GM19455 (cell line): ENCODE results near the gene UBE2E2.

Experiments used
- ATAC-seq: cut with Tn5 transposase; IDR thresholded peaks from one replicate; pipeline ENCODE4 v1.9.1; 2021; ENCODE audit not compliant: unreplicated experiment

The UBE2E2 gene

DNA sequence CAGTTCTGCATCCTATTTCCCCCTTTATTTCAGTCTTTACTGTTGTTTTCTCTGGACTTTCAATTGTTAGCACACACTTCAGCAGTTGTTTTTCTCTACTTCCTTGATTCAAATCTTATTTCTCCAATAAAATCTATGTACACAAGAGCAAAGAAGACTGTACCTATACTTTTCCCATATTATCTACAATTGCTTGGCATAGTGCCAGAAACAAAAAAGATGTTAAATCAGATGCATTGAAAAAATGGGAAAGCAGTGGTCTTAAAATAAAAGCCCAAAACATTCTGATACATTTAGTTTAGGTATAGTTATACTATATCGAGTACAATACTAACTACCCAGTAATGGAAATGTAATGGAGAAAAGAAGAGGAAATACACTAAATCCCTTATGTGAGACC, 265.1 kb downstream of the UBE2E2 start:
- no peak for ATAC-seq

DNA sequence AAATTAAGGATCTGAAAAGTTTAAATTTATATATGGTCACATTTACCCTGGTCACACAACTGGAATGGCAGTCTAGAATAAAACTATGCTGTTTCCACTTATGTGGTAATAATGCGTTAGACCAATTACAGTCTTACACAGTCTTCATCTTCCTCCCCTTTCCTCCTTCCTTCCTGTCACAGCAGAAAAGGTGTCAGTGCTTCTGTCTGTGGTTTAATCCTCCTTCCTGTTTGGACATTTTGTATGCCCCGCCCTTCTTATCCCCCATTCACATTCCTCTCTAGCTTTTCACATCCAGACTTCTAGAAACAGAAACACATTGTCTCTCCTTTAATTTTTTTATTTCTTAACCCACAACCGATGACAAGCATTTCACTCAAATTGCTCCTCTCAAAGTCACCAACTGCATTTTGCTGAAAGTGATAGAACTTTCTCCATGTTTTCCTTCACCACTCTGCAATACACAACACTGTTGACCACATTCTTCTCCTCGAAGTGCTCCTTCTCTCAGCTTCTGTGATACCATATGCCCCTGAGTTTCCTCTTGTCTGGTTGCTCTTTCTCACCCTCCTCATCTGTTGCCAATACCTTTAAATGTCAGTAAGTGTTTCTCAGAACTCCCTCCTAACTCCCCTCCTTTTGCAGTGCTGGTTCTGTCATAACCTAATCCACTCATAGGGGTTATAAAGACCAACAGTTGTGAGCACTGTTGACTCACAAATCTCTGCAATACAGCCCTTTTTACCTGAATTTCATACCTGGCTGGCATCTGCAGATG, 271.6 kb downstream of the UBE2E2 start:
- no peak for ATAC-seq

DNA sequence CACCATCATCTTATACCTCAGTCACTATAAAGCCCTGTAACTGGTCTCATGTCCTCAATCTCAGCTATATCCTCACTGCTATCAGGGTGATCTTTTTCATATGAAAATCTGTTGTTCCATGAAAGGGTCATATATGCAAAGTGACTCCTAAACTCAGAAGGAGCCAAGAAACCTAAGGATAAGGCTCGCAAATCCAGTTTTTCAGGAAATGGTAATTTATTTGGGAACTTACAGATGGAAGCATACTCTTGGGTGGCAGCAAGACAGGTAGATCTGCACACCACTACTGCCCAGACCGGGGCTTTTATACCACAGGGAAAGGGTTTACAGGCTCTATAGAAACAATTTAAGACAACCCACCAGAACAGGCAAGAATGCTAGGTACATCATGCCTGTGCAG, 272.3 kb downstream of the UBE2E2 start:
- no peak for ATAC-seq

DNA sequence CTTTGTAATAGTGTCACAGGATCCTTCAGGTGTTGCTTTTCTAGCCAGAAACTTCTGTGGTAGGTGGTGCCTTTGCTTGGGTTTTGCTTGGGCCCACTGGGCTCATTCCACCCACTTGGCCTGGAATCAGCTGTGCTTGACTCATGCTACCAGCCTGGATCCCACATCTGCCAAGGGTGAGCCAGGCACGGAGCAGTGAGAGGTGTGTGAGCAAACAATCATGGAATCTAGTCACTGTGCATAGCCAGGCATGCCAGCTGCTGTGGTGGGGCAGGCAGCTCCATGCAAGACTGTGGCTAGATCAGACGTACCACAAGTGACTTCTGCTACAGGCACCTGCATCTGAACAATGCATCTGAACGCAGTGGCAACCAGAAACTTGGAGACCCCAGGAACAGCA, 275.9 kb downstream of the UBE2E2 start:
- no peak for ATAC-seq

DNA sequence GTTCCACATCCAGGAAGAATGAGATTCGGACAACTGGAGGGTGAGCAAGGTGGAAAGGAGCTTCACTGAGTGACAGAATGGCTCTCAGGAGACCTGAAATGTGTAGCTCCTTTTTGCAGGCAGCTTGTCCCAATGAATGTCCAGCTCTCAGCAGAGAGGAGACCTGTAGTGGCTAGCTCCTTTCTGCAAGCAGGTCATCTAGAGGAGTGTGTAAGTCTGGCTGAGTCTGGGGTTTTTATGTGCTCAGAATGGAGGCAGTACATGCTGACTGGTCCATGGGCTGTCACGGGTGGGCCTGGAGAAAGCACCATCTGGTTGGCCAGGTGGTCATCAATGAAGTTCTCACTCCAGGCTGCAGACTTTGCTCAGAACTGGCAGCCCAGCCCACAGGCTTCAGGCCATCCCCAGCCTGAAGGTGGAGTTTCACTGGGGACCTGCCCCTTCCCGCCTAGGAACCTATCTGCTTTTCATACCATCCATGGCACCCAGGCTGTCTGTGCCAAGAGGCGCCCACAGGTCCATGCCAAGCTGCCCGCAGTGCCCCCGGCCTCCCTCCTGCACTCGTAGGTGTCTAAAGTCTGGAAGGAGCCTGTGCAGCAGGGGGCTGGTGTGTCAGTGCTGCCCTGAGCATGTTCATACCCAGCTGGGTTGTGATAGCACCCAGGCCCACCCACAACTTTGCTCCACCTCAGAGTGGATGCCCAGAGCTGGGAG, 276.6 kb downstream of the UBE2E2 start:
- no peak for ATAC-seq

DNA sequence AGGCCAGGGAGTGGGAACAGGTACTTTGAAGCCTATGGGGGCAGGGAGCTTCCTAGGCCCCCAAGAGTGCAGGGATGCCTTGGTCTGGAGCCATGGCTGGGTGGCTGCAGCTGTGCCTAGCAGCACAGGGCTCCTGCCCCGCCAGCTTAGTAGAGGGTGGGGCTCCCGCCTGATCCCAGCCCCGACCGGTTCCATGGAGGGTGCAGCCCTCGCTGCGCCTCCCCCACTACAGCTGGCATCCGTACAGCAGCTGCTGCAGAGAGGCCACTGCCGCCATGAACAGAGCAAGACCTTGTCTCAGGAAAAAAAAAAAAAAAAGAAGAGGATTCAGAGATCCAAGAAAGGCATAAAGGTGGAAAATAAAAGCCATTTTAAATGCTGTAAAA, 277.2 kb downstream of the UBE2E2 start:
- ATAC-seq = no peak

DNA sequence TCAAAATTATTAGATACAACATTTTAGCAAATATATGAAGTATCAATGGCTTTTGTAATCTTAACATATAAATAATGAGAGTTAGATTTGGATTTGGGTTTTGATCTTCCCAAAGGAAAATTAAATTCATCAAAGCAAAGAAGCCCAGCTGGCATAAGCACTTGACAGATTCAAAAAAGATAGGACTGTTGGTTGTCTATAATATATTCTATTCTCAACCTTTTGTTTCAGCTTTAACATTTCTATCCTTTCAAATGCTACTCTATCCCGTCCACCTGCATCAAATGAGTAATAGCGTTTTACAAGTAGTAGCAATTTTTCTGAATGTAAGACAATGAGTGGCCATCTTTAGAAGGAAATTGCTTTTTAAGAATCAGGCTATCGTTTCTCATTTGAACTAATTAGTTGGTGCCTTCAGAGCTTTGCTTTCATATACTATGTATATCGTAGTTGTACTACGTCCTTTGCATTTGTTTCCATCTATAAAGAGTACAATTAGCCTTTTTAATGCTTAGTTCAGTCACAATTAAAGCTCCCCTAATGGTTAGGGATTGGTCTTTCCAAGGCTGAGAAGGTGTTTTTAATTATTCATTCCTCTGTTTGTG, 278.0 kb downstream of the UBE2E2 start:
- no peak for ATAC-seq

DNA sequence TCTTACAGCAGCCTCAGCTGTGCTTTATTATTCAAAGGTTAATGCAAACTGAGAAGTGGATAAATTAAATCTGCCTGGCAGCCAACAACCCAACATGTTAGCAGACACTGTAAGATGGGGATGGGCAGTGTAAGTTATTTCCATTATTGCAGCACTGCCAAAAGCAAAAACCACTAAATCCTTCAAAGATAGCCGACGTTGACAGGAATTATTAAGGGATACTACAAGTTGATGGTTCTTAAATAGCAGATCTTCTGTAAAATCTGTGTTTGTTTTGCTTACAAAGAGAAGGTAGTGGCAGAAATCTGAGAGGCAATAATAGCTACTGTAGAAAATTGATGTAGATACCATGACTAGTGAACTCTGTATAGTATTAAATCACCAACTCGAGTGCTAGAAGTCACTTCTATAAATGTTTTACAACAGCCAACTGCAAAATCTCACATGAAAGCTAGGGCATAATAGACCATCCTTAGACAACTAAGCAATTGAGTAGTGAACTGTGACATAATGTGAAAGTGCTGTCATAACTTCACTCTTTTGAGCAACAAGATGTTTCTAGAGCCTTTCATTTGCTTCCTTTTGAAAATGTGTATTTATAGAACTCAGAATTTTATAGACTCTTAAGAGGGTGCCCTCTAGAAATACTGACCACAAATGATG, 278.6 kb downstream of the UBE2E2 start:
- no peak for ATAC-seq

DNA sequence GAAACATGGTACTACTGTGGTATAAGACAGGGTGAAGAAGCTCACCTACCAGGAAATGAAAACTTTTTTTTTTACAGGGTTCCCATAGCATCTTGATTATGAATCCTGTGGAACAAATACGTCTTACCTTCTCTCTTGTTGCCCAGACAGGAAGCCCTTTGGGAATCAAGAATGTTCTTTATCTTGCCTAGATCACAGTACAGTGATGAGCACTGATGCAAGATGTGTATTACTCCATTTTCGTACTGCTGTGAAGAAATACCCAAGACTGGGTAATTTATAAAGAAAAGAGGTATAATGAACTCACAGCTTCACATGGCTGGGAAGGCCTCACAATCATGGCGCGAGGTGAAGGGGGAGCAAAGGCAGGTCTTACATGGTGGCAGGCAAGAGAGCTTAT, 281.3 kb downstream of the UBE2E2 start:
- no peak for ATAC-seq

DNA sequence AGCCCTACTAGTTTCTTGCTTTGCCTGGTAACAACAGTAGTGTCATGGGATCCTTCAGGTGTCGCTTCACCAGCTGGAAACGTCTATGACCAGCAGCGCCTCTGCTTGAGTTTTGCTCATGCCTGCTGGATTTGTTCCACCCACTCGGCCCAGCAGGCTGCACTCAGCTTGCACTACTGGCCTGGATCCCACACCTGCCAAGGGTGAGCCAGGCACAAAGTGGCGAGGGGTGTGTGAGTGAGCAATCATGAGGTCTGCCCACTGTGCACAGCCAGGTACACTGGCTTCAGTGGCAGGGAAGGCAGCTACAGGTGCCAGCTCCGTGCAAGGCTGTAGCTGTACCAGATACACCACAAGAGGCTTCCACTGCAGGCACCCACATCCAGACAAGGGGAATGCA, 282.8 kb downstream of the UBE2E2 start:
- no peak for ATAC-seq

DNA sequence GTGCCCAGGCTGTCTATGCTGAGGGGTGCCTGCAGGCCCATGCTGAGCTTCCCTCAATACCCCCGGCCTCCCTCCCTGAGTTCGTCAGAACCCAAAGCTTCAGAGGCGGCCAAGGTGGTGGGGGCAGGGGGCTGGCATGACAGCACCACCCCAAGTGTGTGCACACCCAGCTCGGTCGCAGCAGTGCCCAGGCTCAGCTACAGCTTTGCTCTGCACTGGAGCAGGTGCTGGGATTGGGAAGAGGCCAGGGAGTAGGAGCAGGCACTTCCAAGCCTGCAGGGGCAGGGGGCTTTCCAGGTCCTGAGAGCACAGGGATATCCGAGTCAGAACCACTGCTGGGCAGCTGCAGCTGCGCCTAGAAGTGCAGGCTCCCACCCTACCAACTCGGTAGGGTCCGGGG, 283.9 kb downstream of the UBE2E2 start:
- ATAC-seq = no peak

DNA sequence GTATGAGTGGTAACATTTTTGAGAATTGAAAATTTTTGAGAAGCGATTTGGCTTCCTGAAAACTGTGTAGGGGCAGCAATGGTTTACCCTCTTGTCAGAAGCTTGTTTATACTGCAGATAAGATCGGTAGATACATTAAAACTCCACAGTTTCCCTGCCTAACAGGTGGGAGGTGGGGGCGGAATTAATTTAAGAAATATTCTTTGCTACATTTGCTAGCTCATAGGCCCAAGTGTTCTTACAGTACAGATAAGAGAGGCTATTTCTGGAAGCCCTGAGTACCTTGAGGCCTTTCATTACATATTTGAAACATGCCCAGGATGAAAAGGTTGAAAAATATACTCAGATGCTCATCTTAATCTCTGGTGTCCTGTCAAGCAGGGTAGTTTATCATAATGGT, 285.5 kb downstream of the UBE2E2 start:
- no peak for ATAC-seq

DNA sequence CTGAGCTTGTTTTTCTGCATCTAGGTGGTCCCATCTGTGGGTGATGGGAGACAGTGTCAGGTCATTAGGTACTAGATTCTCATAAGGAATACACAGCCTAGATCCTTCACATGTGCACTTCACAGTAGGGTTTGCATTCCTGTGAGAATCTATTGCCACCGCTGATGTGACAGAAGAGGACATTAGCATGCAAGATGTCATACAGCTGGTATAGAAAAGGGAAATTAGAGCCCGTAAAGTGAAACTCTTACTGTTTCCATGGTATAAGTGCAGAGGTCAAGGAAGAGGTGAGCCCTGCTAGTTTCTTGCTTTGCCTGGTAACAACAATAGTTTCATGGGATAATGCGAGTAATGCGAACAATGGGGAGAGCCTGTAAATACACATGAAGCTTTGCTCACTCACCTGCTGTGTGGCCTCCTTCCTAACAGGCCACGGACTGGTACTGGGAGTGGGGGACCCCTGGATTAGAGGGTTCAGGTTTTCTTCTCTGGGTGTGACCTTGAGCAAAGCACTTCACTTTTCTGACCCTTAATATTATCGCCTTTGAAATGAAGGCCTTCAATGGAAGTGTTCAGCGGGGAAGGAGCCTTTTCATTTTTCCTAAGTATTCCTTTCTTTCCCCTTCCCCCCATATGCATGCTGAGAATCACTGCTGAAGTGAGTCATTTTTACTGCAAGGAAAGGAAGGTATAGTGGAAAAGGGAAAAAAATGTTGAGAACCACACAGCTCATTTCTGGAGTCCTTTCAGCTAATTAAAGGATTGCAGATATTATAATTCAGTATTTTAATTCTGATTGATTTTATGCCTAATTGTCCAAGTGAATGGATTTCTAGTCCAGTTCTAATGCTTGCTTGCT, 286.4 kb downstream of the UBE2E2 start:
- no peak for ATAC-seq

DNA sequence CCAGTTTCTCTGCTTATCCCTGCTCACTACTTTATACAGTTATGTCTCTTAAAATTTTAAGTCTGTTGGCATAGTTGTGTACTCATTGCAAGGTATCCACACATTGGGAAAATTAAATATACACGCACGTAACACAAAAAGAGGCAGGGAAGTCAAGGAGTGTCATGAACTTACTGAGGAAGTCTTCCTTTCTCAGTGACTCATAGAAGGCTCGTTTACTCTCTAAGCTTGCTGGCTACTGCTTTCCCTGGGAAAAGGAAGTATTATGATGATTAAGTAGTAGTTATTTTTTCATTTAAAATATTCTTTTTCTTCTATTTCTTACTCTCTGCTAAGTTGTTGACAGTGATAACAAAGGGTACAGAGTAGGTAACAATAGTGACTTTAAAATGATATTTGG, 287.3 kb downstream of the UBE2E2 start:
- no peak for ATAC-seq

DNA sequence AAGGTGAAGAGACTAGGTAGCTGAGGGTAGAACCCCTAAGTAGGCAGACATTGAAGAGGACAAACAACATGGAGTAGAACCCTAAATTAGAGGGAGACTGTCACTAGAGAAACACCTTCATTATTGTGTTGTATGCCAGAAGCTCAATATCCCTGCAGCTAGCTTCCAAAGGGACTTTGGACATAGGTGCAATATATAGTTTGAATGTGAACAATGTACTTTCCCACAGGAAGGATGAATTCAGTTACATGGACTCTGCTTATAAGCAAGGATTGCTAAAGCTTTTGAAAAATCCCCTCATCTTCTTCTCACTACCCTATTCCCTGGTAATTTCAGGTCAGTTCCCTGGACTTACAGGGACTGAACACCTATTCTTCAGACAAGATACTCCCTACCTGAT, 288.9 kb downstream of the UBE2E2 start:
- ATAC-seq = no peak

DNA sequence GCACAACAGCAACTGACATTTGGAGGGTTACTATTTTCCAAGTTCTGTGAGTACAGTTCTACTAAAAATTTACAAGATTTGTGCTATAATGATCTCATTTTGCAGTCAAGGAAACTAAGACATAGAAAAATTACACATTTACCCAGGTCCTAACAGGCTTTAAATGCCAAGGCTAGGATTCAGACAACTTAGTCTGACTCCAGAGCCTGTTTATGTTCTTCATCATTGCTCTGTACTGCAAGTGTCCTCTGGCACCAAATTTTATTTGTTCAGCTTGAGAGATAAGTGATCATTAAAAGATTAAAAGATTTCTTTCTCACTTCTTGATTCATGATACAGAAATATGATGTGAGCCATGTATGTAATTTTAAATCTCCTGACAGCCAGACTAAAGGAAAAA, 290.8 kb downstream of the UBE2E2 start:
- ATAC-seq = no peak

DNA sequence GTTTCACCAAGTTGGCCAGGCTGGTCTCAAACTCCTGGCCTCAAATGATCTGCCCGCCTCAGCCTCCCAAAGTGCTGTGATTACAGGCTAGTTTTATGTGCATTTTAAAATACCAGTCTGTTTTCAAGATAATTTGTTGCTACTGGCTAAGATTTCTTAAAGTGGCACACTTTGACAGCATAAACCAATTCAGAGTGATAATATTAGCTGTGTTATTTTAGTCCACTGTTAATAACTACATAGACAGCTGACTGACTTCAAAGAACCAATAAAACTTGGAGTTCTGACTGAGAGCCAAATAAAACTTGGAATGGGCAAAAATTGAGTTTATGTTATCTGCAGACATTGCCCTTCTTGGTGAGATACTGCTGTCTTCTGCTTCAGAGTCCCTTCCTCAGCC, 291.8 kb downstream of the UBE2E2 start:
- no peak for ATAC-seq

DNA sequence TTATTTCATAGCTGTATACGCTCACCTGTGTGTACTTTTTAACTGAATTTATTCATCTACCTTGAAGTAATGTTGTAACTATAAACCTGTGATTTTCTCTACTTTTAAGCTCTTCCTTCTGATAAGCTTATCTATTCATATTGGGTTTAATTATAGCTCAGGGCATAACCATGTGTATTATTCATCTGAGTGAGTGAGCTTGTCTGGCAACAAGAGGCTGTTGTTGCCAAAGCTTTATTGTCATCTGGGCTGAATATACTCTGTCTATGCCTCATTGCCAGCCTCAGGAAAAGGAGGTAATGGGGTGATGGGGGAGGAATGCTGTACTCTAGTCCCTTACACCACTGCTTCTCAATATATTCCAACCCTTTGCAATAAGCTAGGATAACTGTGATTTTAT, 292.4 kb downstream of the UBE2E2 start:
- ATAC-seq = no peak

DNA sequence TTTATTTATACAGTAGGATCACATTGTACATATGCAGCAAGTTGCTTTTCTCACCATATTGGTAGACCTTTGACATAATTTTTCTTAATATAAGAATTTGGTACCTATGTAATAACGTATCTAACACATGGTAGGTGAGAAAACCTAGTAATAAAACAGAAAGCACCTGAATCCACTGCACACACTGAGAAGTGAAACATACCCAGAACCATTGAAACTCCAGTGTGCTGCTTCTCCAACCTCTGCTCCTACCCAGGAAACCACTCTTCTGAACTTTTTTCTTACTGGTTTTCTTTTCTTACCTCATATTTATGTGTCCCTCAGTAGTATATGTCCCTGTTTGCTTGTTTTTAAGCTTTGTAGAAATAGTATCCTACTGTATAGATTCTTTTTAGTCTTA, 293.0 kb downstream of the UBE2E2 start:
- peak; percentile 65 for ATAC-seq

DNA sequence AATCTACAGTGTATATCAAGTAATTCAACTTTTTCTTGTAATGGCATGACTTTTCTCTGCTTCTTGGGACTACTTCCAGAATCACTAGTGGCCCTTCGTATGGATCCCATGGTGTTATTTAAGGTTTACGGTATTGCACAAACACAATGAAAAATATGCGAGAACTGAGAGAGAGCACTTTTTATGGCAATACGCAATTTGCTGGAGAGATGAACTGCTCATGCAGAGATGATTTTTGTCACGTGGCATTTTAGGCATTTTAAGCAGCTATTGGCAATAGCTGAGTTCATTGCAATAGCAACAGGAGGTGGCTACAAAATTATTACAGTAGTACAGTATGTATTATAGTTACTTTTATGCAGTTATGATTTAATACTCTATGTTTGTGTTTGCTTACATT, 294.0 kb downstream of the UBE2E2 start:
- ATAC-seq = no peak
